HL-60/S4 treated with phorbol 12-myristate 13-acetate at 8.2 ng/mL for 4 days and 3 days (cell line): ENCODE measurements around the gene PTPRH.
"Not testable (repeated sequence)": the region's sequence is repeated elsewhere in the genome, so short reads cannot be mapped to it uniquely, and the experiment has no call there.

Experiments used
- in situ Hi-C: fragments of 300-500 bp; cut with MboI; formaldehyde crosslinking; loops from 2 replicates; pipeline ENCODE4 v1.15.0; 2022; ENCODE audit warnings: low sequenced_read_pairs

PTPRH gene

GRCh38 chr19:55226273-55226672 is 17.0 kb upstream of the PTPRH start:
- in situ Hi-C loops, result no loop called here

- in situ Hi-C loops, result no loop called here
Observed at GRCh38 chr19:55225415-55225958, 16.2 kb upstream of the PTPRH start.

- in situ Hi-C loops, result not testable (repeated sequence)
Observed at GRCh38 chr19:55224679-55225414, 15.5 kb upstream of the PTPRH start.

GRCh38 chr19:55224038-55224665 is 14.9 kb upstream of the PTPRH start:
- in situ Hi-C loops, result no loop called here

- in situ Hi-C loops, result no loop called here
Observed at GRCh38 chr19:55223291-55224037, 14.2 kb upstream of the PTPRH start.

- in situ Hi-C loops, result no loop called here
Observed at GRCh38 chr19:55220525-55220924, 11.2 kb upstream of the PTPRH start.

- in situ Hi-C loops, result no loop called here
Observed at GRCh38 chr19:55216461-55217198, 7.3 kb upstream of the PTPRH start.

- in situ Hi-C loops, result no loop called here
Observed at GRCh38 chr19:55213547-55213946, 4.2 kb upstream of the PTPRH start.

GRCh38 chr19:55212447-55212846 is 3.1 kb upstream of the PTPRH start:
- in situ Hi-C loops, result no loop called here

- in situ Hi-C loops, result no loop called here
Observed at GRCh38 chr19:55209693-55210472, 582 bp upstream of the PTPRH start.

GRCh38 chr19:55206664-55207500 is 2.4 kb downstream of the PTPRH start:
- in situ Hi-C loops, result no loop called here

GRCh38 chr19:55202199-55202598 is 7.1 kb downstream of the PTPRH start:
- in situ Hi-C loops, result not testable (repeated sequence)

- in situ Hi-C loops, result no loop called here
Observed at GRCh38 chr19:55199620-55200204, 9.6 kb downstream of the PTPRH start.

GRCh38 chr19:55198651-55199050 is 10.7 kb downstream of the PTPRH start:
- in situ Hi-C loops, result no loop called here

- in situ Hi-C loops, result no loop called here
Observed at GRCh38 chr19:55197528-55197927, 11.8 kb downstream of the PTPRH start.

GRCh38 chr19:55196803-55197202 is 12.5 kb downstream of the PTPRH start:
- in situ Hi-C loops, result no loop called here

- in situ Hi-C loops, result no loop called here
Observed at GRCh38 chr19:55193481-55193880, 15.8 kb downstream of the PTPRH start.

GRCh38 chr19:55189403-55189835 is 19.9 kb downstream of the PTPRH start:
- in situ Hi-C loops, result no loop called here

GRCh38 chr19:55188625-55189024 is 20.7 kb downstream of the PTPRH start:
- in situ Hi-C loops, result no loop called here
